ENCODE results near the gene NSFL1C. TPM values are rescaled to one million over a fixed set of nuclear protein-coding genes. Genes with fewer than 3 reads are reported as not detected.

NSFL1C gene
- total RNA-seq, 1 experiment from 2014 or later, result 119 TPM

GRCh38 chr20:1509237-1509636 is 42.6 kb upstream of the NSFL1C start:
- peaks cover 23% of the 10 kb centered on the region for H3K27me3 Mint-ChIP-seq (ENCODE audit: insufficient read depth, unreplicated experiment)
- POLR2A ChIA-PET, result no interaction called here
- peak in 1 of 2 experiments; percentile 18 for DNase-seq

GRCh38 chr20:1508574-1508973 is 41.9 kb upstream of the NSFL1C start:
- Mint-ChIP-seq H3K27ac (ENCODE audit: unreplicated experiment) (no peak overlapping the region), H3K4me3 (ENCODE audit: unreplicated experiment) (no peak overlapping the region), H3K36me3 (ENCODE audit: insufficient read depth, unreplicated experiment) (no peaks in the 10 kb centered on the region), H3K4me1 (ENCODE audit: low read depth, unreplicated experiment) (peaks cover 2% of the 10 kb centered on the region), H3K27me3 (ENCODE audit: insufficient read depth, unreplicated experiment) (peaks cover 21% of the 10 kb centered on the region), H3K9me3 (ENCODE audit: unreplicated experiment) (peaks cover 3% of the 10 kb centered on the region)
- TF ChIP-seq CTCF (IDR thresholded peaks at IDR 0.05; ENCODE audit: insufficient read depth in 1 of 2, low read depth in 1 of 2, low read length in 1 of 2, severe bottlenecking in 1 of 2, unreplicated experiment in 1 of 2), result no peak
- BruUV-seq (replicated peaks), result no TSS peak
- no peak for DNase-seq
- CTCF ChIA-PET, result interaction anchor here (0.8 to 1.0 kb wide), 2 partner anchors 8 to 268 kb away, joined by 3 to 5 read pairs; no protein-coding TSS in a partner anchor
- POLR2A ChIA-PET, result no interaction called here
- Histone ChIP-seq H3K9me3 (0 out of 2 replicates have a peak, but pooled peaks cover 3% of the 10 kb centered on the region), H3K27me3 (replicated peaks; ENCODE audit: control insufficient read depth, insufficient read depth, low read length) (no peaks in the 10 kb centered on the region; the same call in 1 of the 2 replicates), H3K36me3 (ENCODE audit: control insufficient read depth, insufficient read depth, low read length) (no peaks in the 10 kb centered on the region), H3K4me1 (no peaks in the 10 kb centered on the region), H3K4me3 (ENCODE audit: low read depth, low read length) (no peak overlapping the region)
- intact Hi-C loops (cut with micrococcal nuclease; ENCODE audit: unreplicated experiment), result no loop called here

More at GRCh38 chr20:1509237-1509636, 42.6 kb upstream of the NSFL1C start:
- no peak overlapping the region for H3K4me3 Mint-ChIP-seq (ENCODE audit: unreplicated experiment)
- H3K9me3 Mint-ChIP-seq (ENCODE audit: unreplicated experiment), result no peaks in the 10 kb centered on the region
- TF ChIP-seq CTCF (IDR thresholded peaks at IDR 0.05; ENCODE audit: insufficient read depth in 1 of 2, low read depth in 1 of 2, low read length in 1 of 2, severe bottlenecking in 1 of 2, unreplicated experiment in 1 of 2), result peak; percentile 40 to 52
- intact Hi-C loops (cut with micrococcal nuclease; ENCODE audit: unreplicated experiment), result no loop called here
- H3K4me1 ChIP-seq, result no peaks in the 10 kb centered on the region
- CTCF ChIA-PET, result interaction anchor here (1.0 kb wide), 1 partner anchor 268 kb away, joined by 5 read pairs; no protein-coding TSS in a partner anchor
- no peaks in the 10 kb centered on the region for H3K4me1 Mint-ChIP-seq (ENCODE audit: low read depth, unreplicated experiment)
- H3K36me3 Mint-ChIP-seq (ENCODE audit: insufficient read depth, unreplicated experiment), result no peaks in the 10 kb centered on the region
- no peak overlapping the region for H3K4me3 ChIP-seq (ENCODE audit: low read depth, low read length)
- H3K36me3 ChIP-seq (ENCODE audit: control insufficient read depth, insufficient read depth, low read length), result no peaks in the 10 kb centered on the region
- H3K27ac Mint-ChIP-seq (ENCODE audit: unreplicated experiment), result no peak overlapping the region
- H3K9me3 ChIP-seq, result 0 out of 2 replicates have a peak, but pooled peaks cover 3% of the 10 kb centered on the region
- BruUV-seq (replicated peaks), result no TSS peak
- no peaks in the 10 kb centered on the region; the same call in 1 of the 2 replicates for H3K27me3 ChIP-seq (replicated peaks; ENCODE audit: control insufficient read depth, insufficient read depth, low read length)

GRCh38 chr20:1507276-1507675 is 40.6 kb upstream of the NSFL1C start:
- peaks cover 12% of the 10 kb centered on the region for H3K9me3 Mint-ChIP-seq (ENCODE audit: unreplicated experiment)
- no peak overlapping the region for H3K27ac Mint-ChIP-seq (ENCODE audit: unreplicated experiment)
- H3K36me3 Mint-ChIP-seq (ENCODE audit: insufficient read depth, unreplicated experiment), result no peaks in the 10 kb centered on the region
- Histone ChIP-seq H3K36me3 (ENCODE audit: control insufficient read depth, insufficient read depth, low read length) (no peaks in the 10 kb centered on the region), H3K4me3 (ENCODE audit: low read depth, low read length) (no peak overlapping the region), H3K27me3 (replicated peaks; ENCODE audit: control insufficient read depth, insufficient read depth, low read length) (no peaks in the 10 kb centered on the region), H3K4me1 (no peaks in the 10 kb centered on the region), H3K9me3 (no peaks in the 10 kb centered on the region)
- no peak for TF ChIP-seq CTCF (IDR thresholded peaks at IDR 0.05; ENCODE audit: insufficient read depth in 1 of 2, low read depth in 1 of 2, low read length in 1 of 2, severe bottlenecking in 1 of 2, unreplicated experiment in 1 of 2)
- no TSS peak for BruUV-seq (replicated peaks)
- CTCF ChIA-PET, result interaction anchor here (1.2 kb wide), 1 partner anchor 270 kb away, joined by 3 read pairs; no protein-coding TSS in a partner anchor
- intact Hi-C loops (cut with micrococcal nuclease; ENCODE audit: unreplicated experiment), result no loop called here
- H3K4me1 Mint-ChIP-seq (ENCODE audit: low read depth, unreplicated experiment), result peaks cover 8% of the 10 kb centered on the region
- no peak for DNase-seq
- no peak overlapping the region for H3K4me3 Mint-ChIP-seq (ENCODE audit: unreplicated experiment)
- H3K27me3 Mint-ChIP-seq (ENCODE audit: insufficient read depth, unreplicated experiment), result peaks cover 23% of the 10 kb centered on the region
- POLR2A ChIA-PET, result no interaction called here
